Fibroblast of lung (primary cell): ENCODE measurements around the gene VWA3B.

ENCODE experiments used
- CTCF ChIP-seq, 2 donors: IDR thresholded peaks in 1 of 2; conservative IDR thresholded peaks in 1 of 2; 1 replicate in 1 of 2; 2 replicates in 1 of 2; pipeline ENCODE4 v1.5.1; 2011 to 2012; ENCODE audit warnings: low read length in 2 of 2, control low read depth in 1 of 2, inconsistent platforms in 1 of 2, low read depth in 1 of 2, mild to moderate bottlenecking in 1 of 2
- EZH2 ChIP-seq: IDR thresholded peaks from 2 replicates; pipeline ENCODE4 v1.5.1; 2012; ENCODE audit warnings: low read length, control low read depth, mild to moderate bottlenecking; ENCODE audit errors: missing control alignments

GRCh38 chr2:98165516-98166071, 78.6 kb downstream of the VWA3B start:
- TF ChIP-seq CTCF (conservative IDR thresholded peaks at IDR 0.05 in 1 of 2, IDR thresholded peaks at IDR 0.05 in 1 of 2; ENCODE audit: low read depth in 1 of 2, low read length in 2 of 2) = no peak
- no peak for TF ChIP-seq EZH2
